Gastroesophageal sphincter (tissue), 4 donors: ENCODE data around the gene IL4I1. TPM values are rescaled to one million over a fixed set of nuclear protein-coding genes. Genes with fewer than 3 reads are reported as not detected.

Experiments used
- ATAC-seq: fragments of 150-250 bp; one replicate; pipeline ENCODE4 v1.9.1; 2016; ENCODE audit warnings: mild to moderate bottlenecking, moderate library complexity
- H3K27ac ChIP-seq, 4 donors: fragments of 200-600 bp; sonication (generic) in 3 of 4; 1 replicate in 3 of 4; 2 replicates in 1 of 4; pipeline ENCODE4 v1.5.1; 2016 to 2019
- H3K27me3 ChIP-seq: fragments of 200-600 bp; sonication (generic); one replicate; pipeline ENCODE4 v1.5.1; 2019
- H3K36me3 ChIP-seq, 2 donors: fragments of 200-600 bp; sonication (generic); one replicate each; pipeline ENCODE4 v1.5.1; 2019; ENCODE audit warnings: control low read depth in 1 of 2
- H3K4me1 ChIP-seq, 3 donors: fragments of 200-600 bp; sonication (generic); 1 replicate in 2 of 3; 2 replicates in 1 of 3; pipeline ENCODE4 v1.5.1; 2016 to 2019; ENCODE audit warnings: control low read depth in 2 of 3
- H3K4me3 ChIP-seq, 2 donors: fragments of 200-600 bp; sonication (generic); one replicate each; pipeline ENCODE4 v1.5.1; 2019; ENCODE audit warnings: mild to moderate bottlenecking in 1 of 2, moderate library complexity in 1 of 2
- H3K9me3 ChIP-seq, 3 donors: fragments of 200-600 bp; sonication (generic); one replicate each; pipeline ENCODE4 v1.5.1; 2017 to 2019; ENCODE audit warnings: control low read depth in 2 of 3
- EP300 ChIP-seq: sonication (generic); formaldehyde crosslinking; IDR thresholded peaks from one replicate; pipeline ENCODE4 v1.6.1; 2017; ENCODE audit warnings: antibody characterized with exemption, mild to moderate bottlenecking
- POLR2A ChIP-seq, 2 donors: fragments of 450-650 bp; IDR thresholded peaks; one replicate each; pipeline ENCODE4 v1.6.1; 2017; ENCODE audit warnings: antibody characterized with exemption in 2 of 2, mild to moderate bottlenecking in 2 of 2, moderate library complexity in 1 of 2
- POLR2AphosphoS5 ChIP-seq: sonication (generic); formaldehyde crosslinking; IDR thresholded peaks from one replicate; pipeline ENCODE4 v1.6.1; 2017; ENCODE audit warnings: antibody characterized with exemption
- WGBS, 2 donors: methylation state at CpG; one replicate each; pipeline ENCODE4 v1.1.5; 2018; ENCODE audit warnings: low coverage in 1 of 2; 5-methylcytosine and 5-hydroxymethylcytosine counted together
- small RNA-seq, 4 donors: library from RNA; depleted of rRNA; stranded (forward); fragments of <200 nt; gene quantifications; one replicate each; pipeline ENCODE3, GENCODE V24; 2016
- total RNA-seq, 4 donors: library from RNA; depleted of rRNA; stranded (reverse); fragments of >200 nt; gene quantifications; one replicate each; pipeline ENCODE4 v1.1.0, GENCODE V29; 2016
- TF ChIP-seq, protein P1 (sequence below), 4 experiments: fragments of 200-600 bp in 2 of 4; fragments of 450-650 bp in 2 of 4; sonication (generic) in 1 of 4; IDR thresholded peaks; one replicate each; pipeline ENCODE4 v1.5.1; 2017 to 2019; ENCODE audit warnings: antibody characterized with exemption in 4 of 4, mild to moderate bottlenecking in 2 of 4, moderate library complexity in 2 of 4

The IL4I1 gene
- total RNA-seq, 4 donors from 2014 or later: 0.39 to 1.2 TPM; not detected in 2

DNA sequence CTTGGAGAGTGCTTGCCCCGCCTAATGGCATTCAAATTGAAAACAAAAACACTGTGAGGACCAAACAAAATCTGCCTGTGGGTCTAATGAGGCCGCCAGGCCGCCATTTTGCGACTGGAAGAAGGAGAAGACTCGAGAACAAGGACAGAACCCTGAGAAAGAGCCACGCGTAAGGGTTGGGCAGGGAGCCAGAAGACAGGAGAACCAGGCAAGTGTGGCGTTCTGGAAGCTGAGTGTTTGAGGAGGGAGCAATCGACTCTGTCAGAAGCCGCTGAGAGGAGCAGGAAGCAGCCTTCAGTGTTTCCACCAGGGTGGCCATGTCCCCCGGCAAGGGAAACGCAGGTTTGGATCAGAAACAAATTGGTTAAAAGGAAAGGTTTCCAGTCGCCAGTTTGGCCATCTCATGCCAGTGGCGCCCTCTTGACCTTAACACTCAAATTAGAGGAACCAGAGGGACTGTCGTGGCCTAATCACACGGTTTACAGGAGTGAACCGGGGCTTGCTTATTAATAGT, 55.9 kb downstream of the IL4I1 start:
- TF ChIP-seq, protein P1, sequence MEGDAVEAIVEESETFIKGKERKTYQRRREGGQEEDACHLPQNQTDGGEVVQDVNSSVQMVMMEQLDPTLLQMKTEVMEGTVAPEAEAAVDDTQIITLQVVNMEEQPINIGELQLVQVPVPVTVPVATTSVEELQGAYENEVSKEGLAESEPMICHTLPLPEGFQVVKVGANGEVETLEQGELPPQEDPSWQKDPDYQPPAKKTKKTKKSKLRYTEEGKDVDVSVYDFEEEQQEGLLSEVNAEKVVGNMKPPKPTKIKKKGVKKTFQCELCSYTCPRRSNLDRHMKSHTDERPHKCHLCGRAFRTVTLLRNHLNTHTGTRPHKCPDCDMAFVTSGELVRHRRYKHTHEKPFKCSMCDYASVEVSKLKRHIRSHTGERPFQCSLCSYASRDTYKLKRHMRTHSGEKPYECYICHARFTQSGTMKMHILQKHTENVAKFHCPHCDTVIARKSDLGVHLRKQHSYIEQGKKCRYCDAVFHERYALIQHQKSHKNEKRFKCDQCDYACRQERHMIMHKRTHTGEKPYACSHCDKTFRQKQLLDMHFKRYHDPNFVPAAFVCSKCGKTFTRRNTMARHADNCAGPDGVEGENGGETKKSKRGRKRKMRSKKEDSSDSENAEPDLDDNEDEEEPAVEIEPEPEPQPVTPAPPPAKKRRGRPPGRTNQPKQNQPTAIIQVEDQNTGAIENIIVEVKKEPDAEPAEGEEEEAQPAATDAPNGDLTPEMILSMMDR (IDR thresholded peaks at IDR 0.05): no peak
- TF ChIP-seq POLR2AphosphoS5 (no peak), EP300 (no peak), POLR2A (IDR thresholded peaks at IDR 0.05) (no peak)
- Histone ChIP-seq H3K4me1 (no peaks in the 10 kb centered on the region), H3K9me3 (no peaks in the 10 kb centered on the region), H3K4me3 (no peak overlapping the region), H3K36me3 (peaks cover 0 to 52% of the 10 kb centered on the region in 2 donors), H3K27ac (no peak overlapping the region), H3K27me3 (no peaks in the 10 kb centered on the region)
- WGBS, 2 donors: 81% methylated on average over 9 to 17 of the region's 17 CpGs
- ATAC-seq: no peak

DNA sequence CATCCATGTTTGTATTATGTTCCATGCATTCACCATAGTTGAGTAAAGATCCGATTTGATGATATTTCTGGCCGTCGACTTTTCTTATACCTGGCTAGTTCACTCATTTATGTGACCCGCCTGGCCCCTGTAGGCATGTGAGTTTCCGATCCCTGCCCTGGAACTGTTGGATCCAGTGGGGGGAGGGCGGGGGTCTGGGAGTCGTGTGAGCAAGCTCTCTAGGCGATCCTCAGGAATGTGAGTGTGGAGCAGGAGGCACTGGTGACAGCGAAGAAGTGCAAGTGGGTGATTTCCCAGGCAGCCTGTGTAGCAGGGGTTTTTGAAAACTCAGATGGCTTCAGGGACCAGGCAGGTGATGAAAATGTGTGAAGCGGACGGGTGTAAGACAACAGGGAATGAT, 56.4 kb downstream of the IL4I1 start:
- no peak overlapping the region for H3K27ac ChIP-seq
- H3K4me1 ChIP-seq: no peaks in the 10 kb centered on the region
- TF ChIP-seq POLR2AphosphoS5: no peak
- TF ChIP-seq POLR2A (IDR thresholded peaks at IDR 0.05): no peak
- TF ChIP-seq EP300: no peak
- TF ChIP-seq, protein P1 (IDR thresholded peaks at IDR 0.05): no peak
- H3K27me3 ChIP-seq: no peaks in the 10 kb centered on the region
- no peak for ATAC-seq
- WGBS, 2 donors: 77 to 90% methylated on average over 5 to 9 of the region's 11 CpGs
- H3K9me3 ChIP-seq: no peaks in the 10 kb centered on the region
- no peak overlapping the region for H3K4me3 ChIP-seq
- H3K36me3 ChIP-seq: peaks cover 0 to 57% of the 10 kb centered on the region in 2 donors

DNA sequence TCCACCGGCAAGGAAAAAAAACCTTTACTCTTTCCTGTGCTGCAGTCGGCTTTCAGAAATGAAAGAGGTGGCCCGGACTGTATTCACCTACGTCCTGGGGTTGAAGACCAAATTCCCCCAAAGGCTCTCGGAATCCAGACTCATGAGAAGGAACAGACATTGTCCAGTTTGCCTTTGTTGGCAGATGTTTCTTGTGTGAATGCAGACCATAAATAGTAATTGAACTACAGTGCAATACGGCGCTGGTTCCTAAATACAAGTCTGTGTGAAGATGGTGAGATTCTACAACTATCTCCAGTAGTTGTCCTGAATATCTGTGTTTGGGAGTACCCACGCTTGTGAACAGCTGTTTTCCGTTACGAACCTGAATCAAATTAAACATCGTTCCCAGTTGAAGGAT, 57.0 kb downstream of the IL4I1 start:
- no peaks in the 10 kb centered on the region for H3K27me3 ChIP-seq
- no peak for ATAC-seq
- H3K36me3 ChIP-seq: peaks cover 0 to 63% of the 10 kb centered on the region in 2 donors
- TF ChIP-seq EP300: no peak
- TF ChIP-seq, protein P1 (IDR thresholded peaks at IDR 0.05): no peak
- no peak for TF ChIP-seq POLR2AphosphoS5
- no peak for TF ChIP-seq POLR2A (IDR thresholded peaks at IDR 0.05)
- H3K9me3 ChIP-seq: no peaks in the 10 kb centered on the region
- H3K4me1 ChIP-seq: no peaks in the 10 kb centered on the region
- no peak overlapping the region for H3K4me3 ChIP-seq
- 80 to 95% methylated on average over 3 to 8 of the region's 11 CpGs for WGBS, 2 donors
- no peak overlapping the region for H3K27ac ChIP-seq

Small RNA genes lying within 50 kb of the gene (small RNA-seq; reads per million reads assigned to genes)
- gene MIR4749: 0 to 0.55 (median 0.06) reads per million in 4 donors

Other genes starting within 250 kb of the IL4I1 start
- 10 to 100 TPM; 29.2 to 68.6 (median 39.9) TPM for gene IRF3, start 231.0 kb downstream of the IL4I1 start, total RNA-seq
- 1 to 10 TPM; 3.3 to 7.9 (median 6.4) TPM for gene BCL2L12, start 231.0 kb downstream of the IL4I1 start, total RNA-seq
- 100 to 1,000 TPM; 137 to 152 (median 146) TPM for gene PRMT1, start 219.6 kb downstream of the IL4I1 start, total RNA-seq
- 1 to 10 TPM in 3 of 4 donors, not detected in 1; 1.3 to 4.1 (median 1.5) TPM for gene ADM5, start 207.3 kb downstream of the IL4I1 start, total RNA-seq
- 1 to 10 TPM; 2.0 to 3.0 (median 2.6) TPM for gene CPT1C, start 205.8 kb downstream of the IL4I1 start, total RNA-seq
- 1 to 10 TPM in 1 of 4 donors, under 1 TPM in 1, not detected in 2; 0.73 to 4.2 TPM for gene TSKS, start 133.6 kb downstream of the IL4I1 start, total RNA-seq
- 100 to 1,000 TPM in 1 of 4 donors, 10 to 100 TPM in 3; 69.9 to 103 (median 76.1) TPM for gene AP2A1, start 129.9 kb downstream of the IL4I1 start, total RNA-seq
- 10 to 100 TPM; 14.8 to 23.0 (median 20.1) TPM for gene FUZ, start 83.6 kb downstream of the IL4I1 start, total RNA-seq
- gene MED25, start 78.6 kb downstream of the IL4I1 start, total RNA-seq: 10 to 100 TPM; 26.7 to 36.1 (median 28.7) TPM
- 10 to 100 TPM; 52.9 to 89.1 (median 60.0) TPM for gene PTOV1, start 45.7 kb downstream of the IL4I1 start, total RNA-seq
- gene PNKP, start 29.3 kb downstream of the IL4I1 start, total RNA-seq: 10 to 100 TPM; 12.5 to 64.3 (median 29.4) TPM
- 10 to 100 TPM; 14.4 to 24.6 (median 19.7) TPM for gene AKT1S1, start 19.5 kb downstream of the IL4I1 start, total RNA-seq
- 10 to 100 TPM; 25.1 to 41.9 (median 37.3) TPM for gene TBC1D17, start 19.2 kb downstream of the IL4I1 start, total RNA-seq
- 10 to 100 TPM; 12.3 to 22.7 (median 16.7) TPM for gene ATF5, start 32.3 kb upstream of the IL4I1 start, total RNA-seq
- gene NUP62, start 32.6 kb upstream of the IL4I1 start, total RNA-seq: 10 to 100 TPM; 30.1 to 43.2 (median 37.7) TPM
- 1 to 10 TPM in 3 of 4 donors, under 1 TPM in 1; 0.85 to 3.6 (median 1.3) TPM for gene SIGLEC11, start 64.3 kb upstream of the IL4I1 start, total RNA-seq
- 10 to 100 TPM; 17.5 to 34.3 (median 26.0) TPM for gene VRK3, start 128.5 kb upstream of the IL4I1 start, total RNA-seq
- 10 to 100 TPM in 2 of 4 donors, 1 to 10 TPM in 2; 5.5 to 20.9 (median 11.4) TPM for gene ZNF473, start 129.1 kb upstream of the IL4I1 start, total RNA-seq